Fibroblast of skin of abdomen (primary cell): Measurements from ENCODE around the gene GLB1L.
"Not testable (repeated sequence)": the region's sequence is repeated elsewhere in the genome, so short reads cannot be mapped to it uniquely, and the experiment has no call there.

ENCODE experiments used
- DNase-seq: peaks from one replicate; pipeline ENCODE4 v3.0.0-alpha.2; 2013

GLB1L gene

GRCh38 chr2:219206328-219207133 is 38.7 kb downstream of the GLB1L start, which contains the start of gene ZFAND2B:
Gene ZFAND2B, plus strand, starts transcription at chr2:219206782. Its CDS starts 206 bp downstream, at chr2:219206988.
- peak; percentile 94 for DNase-seq

DNA sequence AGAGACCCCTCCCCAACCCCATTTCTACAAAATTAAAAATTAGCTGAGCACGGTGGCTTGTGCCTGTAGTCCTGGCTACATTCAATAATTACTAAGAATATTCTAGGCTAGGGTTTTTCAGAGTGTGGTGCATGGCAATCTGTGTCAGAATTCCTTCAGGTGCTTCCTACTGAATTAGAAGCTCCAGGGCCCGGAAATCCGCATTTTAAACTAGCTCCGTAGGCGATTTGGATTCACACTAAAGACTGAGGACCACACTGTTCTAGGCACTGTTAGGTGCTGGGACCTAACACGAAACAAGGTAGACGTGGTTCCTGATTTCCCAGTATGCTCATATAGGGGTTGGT is 39.3 kb downstream of the GLB1L start:
- DNase-seq = no peak

GRCh38 chr2:219205165-219205538 is 40.1 kb downstream of the GLB1L start:
- DNase-seq = no peak

- DNase-seq = no peak
These were observed 40.6 kb downstream of the GLB1L start for GRCh38 chr2:219204425-219205164.

DNA sequence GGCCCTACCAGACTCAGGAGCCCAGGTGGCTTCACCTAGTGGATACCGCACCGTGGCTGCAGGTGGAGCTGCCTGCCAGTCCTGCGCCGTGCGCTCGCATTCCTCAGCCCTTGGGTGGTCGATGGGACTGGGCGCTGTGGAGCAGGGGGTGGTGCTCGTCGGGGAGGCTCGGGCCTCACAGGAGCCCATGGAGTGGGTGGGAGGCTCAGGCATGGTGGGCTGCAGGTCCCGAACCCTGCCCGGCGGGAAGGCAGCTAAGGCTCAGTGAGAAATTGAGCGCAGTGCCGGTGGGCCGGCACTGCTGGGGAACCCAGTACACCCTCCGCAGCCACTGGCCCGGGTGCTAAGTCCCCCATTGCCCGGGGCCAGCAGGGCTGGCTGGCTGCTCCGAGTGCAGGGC is 43.9 kb downstream of the GLB1L start:
- DNase-seq = not testable (repeated sequence)

GRCh38 chr2:219200502-219201326 is 44.5 kb downstream of the GLB1L start:
- DNase-seq = not testable (repeated sequence)

DNA sequence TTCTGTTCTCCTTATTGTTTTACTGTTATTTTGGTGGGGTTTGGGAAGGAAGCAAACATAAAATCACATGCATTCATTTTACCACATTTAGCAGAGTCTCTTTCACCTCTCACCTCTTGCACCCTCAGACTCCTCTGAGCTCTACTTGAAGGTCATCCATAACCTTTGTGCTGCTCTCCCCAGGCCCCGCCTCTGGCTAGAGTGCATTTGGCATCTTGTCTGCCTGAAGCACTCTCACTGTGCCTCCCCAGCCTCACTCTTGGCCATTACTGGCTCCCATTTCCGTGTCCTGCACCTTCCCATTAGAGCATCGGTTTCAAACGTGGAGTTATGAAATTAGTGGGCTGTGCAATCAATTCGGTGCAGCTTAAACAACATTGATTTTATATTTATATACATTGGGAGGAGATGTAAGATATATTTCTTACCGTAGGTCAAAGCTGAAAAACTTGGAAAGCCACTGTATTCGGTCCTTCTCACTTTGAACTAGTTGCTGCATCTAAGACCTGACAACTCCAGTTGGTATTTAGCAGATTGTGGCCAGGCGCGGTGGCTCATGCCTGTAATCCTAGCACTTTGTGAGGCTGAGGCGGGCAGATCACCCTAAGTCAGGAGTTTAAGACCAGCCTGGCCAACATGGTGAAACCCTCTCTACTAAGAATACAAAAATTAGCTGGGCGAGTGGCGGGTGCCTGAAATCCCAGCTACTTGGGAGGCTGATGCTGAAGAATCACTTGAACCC is 45.6 kb downstream of the GLB1L start:
- no peak for DNase-seq

DNA sequence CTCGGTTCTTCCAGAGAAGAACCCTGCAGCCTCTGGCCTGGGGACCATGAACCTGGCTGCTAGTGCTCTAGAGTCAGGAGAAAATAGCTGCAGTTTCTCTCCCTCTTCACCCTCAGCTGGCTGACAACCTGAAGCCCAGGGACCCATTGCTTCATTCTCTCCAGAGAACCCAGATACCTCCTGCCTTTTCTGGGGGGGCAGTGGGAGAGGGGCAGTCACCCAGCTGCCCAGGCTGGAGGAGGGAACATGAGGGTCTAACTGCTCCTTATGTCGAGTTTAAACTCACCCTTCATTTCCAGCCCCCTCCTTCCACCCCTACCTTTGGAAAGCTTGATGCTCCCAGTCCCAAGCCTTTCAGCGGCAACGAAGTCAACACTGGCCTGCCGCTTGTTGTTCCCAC is 46.3 kb downstream of the GLB1L start:
- no peak for DNase-seq

DNA sequence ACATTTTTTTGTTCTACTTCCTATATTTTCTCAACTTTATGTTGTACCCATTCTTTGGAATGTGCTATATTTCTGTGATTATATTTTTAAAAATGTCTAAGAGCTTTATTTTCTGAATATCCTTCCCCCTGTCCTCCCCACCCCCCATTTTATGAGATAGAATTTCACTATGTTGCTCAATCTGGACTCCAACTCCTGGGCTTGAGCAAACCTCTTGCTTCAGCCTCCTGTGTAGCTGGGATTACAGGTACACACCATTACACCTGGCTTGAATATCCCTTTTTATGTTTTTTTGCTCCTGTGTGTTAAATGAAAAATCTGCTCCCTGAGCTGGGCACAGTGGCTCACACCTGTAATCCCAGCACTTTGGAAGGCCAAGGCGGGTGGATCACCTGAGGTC is 47.9 kb downstream of the GLB1L start:
- no peak for DNase-seq

DNA sequence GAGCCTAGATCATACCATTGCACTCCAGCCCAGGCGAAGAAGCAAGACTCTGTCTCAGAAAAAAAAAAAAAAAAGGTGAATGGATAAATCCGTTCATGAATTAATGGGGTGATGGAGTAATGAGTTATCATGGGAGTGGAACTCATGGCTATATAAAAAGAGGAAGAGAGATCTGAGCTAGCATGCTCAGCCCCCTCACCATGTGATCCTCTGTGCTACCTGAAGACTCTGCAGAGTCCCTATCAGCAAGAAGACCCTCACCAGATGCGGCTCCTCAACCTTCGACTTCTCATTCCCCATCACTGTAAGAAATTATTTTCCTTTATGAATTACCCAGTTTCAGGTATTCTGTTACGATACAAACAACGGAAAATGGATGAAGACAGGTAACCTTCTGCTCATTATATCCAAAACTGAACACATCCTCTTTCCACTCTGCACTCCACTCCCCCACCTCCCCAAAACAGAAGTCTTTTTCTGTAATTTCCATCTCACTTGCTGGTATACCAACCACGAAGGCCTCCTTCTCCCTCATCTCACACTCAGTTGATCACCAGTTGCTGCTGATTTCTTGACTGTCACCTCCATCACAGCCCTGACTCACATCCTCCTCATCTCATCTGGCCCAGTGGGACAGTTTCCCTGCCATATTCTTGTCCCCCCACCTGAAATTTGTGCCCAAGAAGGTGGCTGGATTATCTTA is 58.3 kb downstream of the GLB1L start:
- no peak for DNase-seq
